H1 (cell line): ENCODE results near the gene ITGB4. TPM values are rescaled to one million over a fixed set of nuclear protein-coding genes. Genes with fewer than 3 reads are reported as not detected.

Experiments
- CREB1 ChIP-seq: IDR thresholded peaks from 2 replicates; pipeline ENCODE4 v1.6.1; 2012; ENCODE audit warnings: inconsistent platforms
- KDM4A ChIP-seq: IDR thresholded peaks from one replicate; pipeline ENCODE4 v1.7.1; 2012; ENCODE audit warnings: low read depth, mild to moderate bottlenecking, moderate library complexity, low read length, inconsistent platforms; ENCODE audit not compliant: severe bottlenecking
- KDM5A ChIP-seq: fragments of 200-600 bp; IDR thresholded peaks from 2 replicates; pipeline ENCODE4 v1.7.1; 2012; ENCODE audit warnings: mild to moderate bottlenecking, low read length, inconsistent platforms, mixed read lengths
- TAF1 ChIP-seq: IDR thresholded peaks from 2 replicates; pipeline ENCODE4 v1.6.1; 2011; ENCODE audit warnings: mild to moderate bottlenecking, low read depth, low read length
- polyA plus RNA-seq, 7 experiments: library from polyadenylated mRNA; depleted of rRNA in 3 of 7; stranded (reverse) in 5 of 7; unstranded in 2 of 7; fragments of >200 nt in 5 of 7; fragments of 200-250 nt in 2 of 7; gene quantifications; 1 replicate in 5 of 7; 2 replicates in 1 of 7; 4 replicates in 1 of 7; pipeline versions ENCODE4 v1.2.1 to v1.2.3, GENCODE V29; 2011 to 2013; ENCODE audit warnings: missing spikeins in 2 of 7, mixed read lengths in 2 of 7
- total RNA-seq: library from RNA; stranded (reverse); fragmentation: NEBNext Ultra II Directional; extraction: Animal tissue kit (Norgen Biotek cat#: 25700); gene quantifications from 2 replicates; pipeline ENCODE4 v1.2.1, GENCODE V29; 2021

ITGB4 gene
- total and polyA plus RNA-seq, 2 of the 8 experiments (the other 6 are each of a cell fraction or from before 2014, with no cell fraction given): 5.2 to 5.6 TPM

- TF ChIP-seq CREB1 (no peak), TAF1 (no peak), KDM4A (no peak), KDM5A (no peak)
Observed at GRCh38 chr17:75703591-75703990, 17.7 kb upstream of the ITGB4 start (continued).
